HCT116 (cell line): ENCODE data around the gene MAST4. TPM values are rescaled to one million over a fixed set of nuclear protein-coding genes. Genes with fewer than 3 reads are reported as not detected.

Experiments used
- ATAC-seq: fragments of 200-7000 bp; cut with Tn5 transposase; 2 replicates; pipeline ENCODE4 v1.9.1; 2020; ENCODE audit warnings: mild to moderate bottlenecking, moderate library complexity
- BruUV-seq: library from RNA; stranded (reverse); fragments of 400-500 nt; replicated peaks from 2 replicates; lab custom pipeline; 2021; lab: Mats Ljungman, UMichigan
- CTCF ChIA-PET: fragments of 300-600 bp; sonication (Branson Sonifier 250); formaldehyde crosslinking; loops from one replicate; lab custom pipeline; 2021; ENCODE audit warnings: antibody characterized with exemption; lab: Charles Lee
- POLR2A ChIA-PET: fragments of 300-600, 350-600 bp; sonication (Branson Sonifier 250); formaldehyde crosslinking; loops from one replicate; lab custom pipeline; 2021; ENCODE audit warnings: antibody characterized with exemption; lab: Charles Lee
- RAD21 ChIA-PET, 2 experiments: fragments of 300-600 bp; sonication (Branson Sonifier 250); formaldehyde crosslinking; loops; one replicate each; lab custom pipeline; 2023; ENCODE audit warnings: low total read pairs in 2 of 2; ENCODE audit not compliant: uncharacterized antibody in 2 of 2, unreplicated experiment in 2 of 2, low non-redundant PET in 1 of 2; lab: Charles Lee
- DNase-seq: peaks from one replicate; pipeline ENCODE4 v3.0.0-alpha.2; 2010; ENCODE audit warnings: low read depth, low spot score
- H2AFZ ChIP-seq: fragments of 200-600 bp; shearing (Covaris generic), sonication (generic); 2 replicates; pipeline ENCODE4 v1.6.1; 2017; ENCODE audit warnings: low read depth, mixed run types, mixed read lengths, antibody characterized with exemption, low read length; ENCODE audit not compliant: poor library complexity, severe bottlenecking
- H3K27ac ChIP-seq: 2 replicates; pipeline ENCODE4 v1.5.1; 2012; ENCODE audit warnings: low read depth, low read length
- H3K27me3 ChIP-seq: fragments of 200-600 bp; sonication (generic); 2 replicates; pipeline ENCODE4 v1.6.1; 2016; ENCODE audit warnings: mixed run types, low read length, mixed read lengths; ENCODE audit not compliant: insufficient read depth
- H3K36me3 ChIP-seq, 2 experiments: fragments of 200-500 bp in 1 of 2; fragments of 200-600 bp in 1 of 2; sonication (Bioruptor generic) in 1 of 2; sonication (generic) in 1 of 2; 2 replicates each; pipeline versions ENCODE4 v1.5.1 to v1.6.1; 2014 to 2016; ENCODE audit warnings: low read length in 2 of 2, inconsistent platforms in 1 of 2, mixed read lengths in 1 of 2, mixed run types in 1 of 2; ENCODE audit not compliant: insufficient read depth in 2 of 2, control insufficient read depth in 1 of 2
- H3K4me1 ChIP-seq, 2 experiments: fragments of 200-600 bp in 1 of 2; sonication (generic) in 1 of 2; 2 replicates each; pipeline versions ENCODE4 v1.5.1 to v1.6.1; 2012 to 2017; ENCODE audit warnings: low read length in 2 of 2, inconsistent platforms in 1 of 2, mild to moderate bottlenecking in 1 of 2, mixed read lengths in 1 of 2, mixed run types in 1 of 2, moderate library complexity in 1 of 2; ENCODE audit not compliant: insufficient read depth in 2 of 2, control insufficient read depth in 1 of 2
- H3K4me2 ChIP-seq: fragments of 200-600 bp; sonication (generic); 2 replicates; pipeline ENCODE4 v1.6.1; 2017; ENCODE audit warnings: mixed run types, low read length, mixed read lengths
- H3K4me3 ChIP-seq, 2 experiments: fragments of 200-600 bp in 1 of 2; sonication (generic) in 1 of 2; replicated peaks in 1 of 2; 2 replicates each; pipeline ENCODE4 v1.5.1; 2011 to 2016; ENCODE audit warnings: low read length in 2 of 2, control low read depth in 1 of 2, low read depth in 1 of 2, mild to moderate bottlenecking in 1 of 2, mixed read lengths in 1 of 2, mixed run types in 1 of 2
- H3K79me2 ChIP-seq: fragments of 200-600 bp; sonication (generic); 2 replicates; pipeline ENCODE4 v1.6.1; 2017; ENCODE audit warnings: mild to moderate bottlenecking, mixed run types, low read length, moderate library complexity, mixed read lengths; ENCODE audit not compliant: insufficient read depth
- H3K9ac ChIP-seq: fragments of 200-600 bp; sonication (generic); 2 replicates; pipeline ENCODE4 v1.6.1; 2016; ENCODE audit warnings: low read length, mixed read lengths
- H3K9me2 ChIP-seq: fragments of 200-600 bp; sonication (generic), shearing (Covaris generic); 2 replicates; pipeline ENCODE4 v1.6.1; 2017; ENCODE audit warnings: mixed run types, mild to moderate bottlenecking, moderate library complexity; ENCODE audit not compliant: insufficient read depth
- H3K9me3 ChIP-seq, 2 experiments: fragments of 200-500 bp in 1 of 2; fragments of 200-600 bp in 1 of 2; sonication (Bioruptor generic) in 1 of 2; sonication (generic) in 1 of 2; 2 replicates each; pipeline ENCODE4 v1.6.1; 2014 to 2017; ENCODE audit warnings: low read length in 2 of 2, mixed read lengths in 2 of 2, inconsistent platforms in 1 of 2, low read depth in 1 of 2, mild to moderate bottlenecking in 1 of 2, mixed run types in 1 of 2, moderate library complexity in 1 of 2; ENCODE audit not compliant: control insufficient read depth in 1 of 2, insufficient read depth in 1 of 2
- H4K20me1 ChIP-seq: fragments of 200-600 bp; sonication (generic), shearing (Covaris generic); 2 replicates; pipeline ENCODE4 v1.6.1; 2017; ENCODE audit warnings: mixed run types, mild to moderate bottlenecking, moderate library complexity; ENCODE audit not compliant: insufficient read depth
- CBX3 ChIP-seq: IDR thresholded peaks from 2 replicates; pipeline ENCODE4 v1.6.1; 2012; ENCODE audit warnings: low read depth
- EZH2phosphoT487 ChIP-seq: fragments of 200-600 bp; IDR thresholded peaks from 2 replicates; pipeline ENCODE4 v1.6.1; 2018; ENCODE audit warnings: antibody characterized with exemption, borderline replicate concordance
- FOSL1 ChIP-seq: IDR thresholded peaks from 2 replicates; pipeline ENCODE4 v1.6.1; 2012; ENCODE audit warnings: low read depth
- POLR2A ChIP-seq: IDR thresholded peaks from 2 replicates; pipeline ENCODE4 v1.7.0; 2011; ENCODE audit warnings: borderline replicate concordance; ENCODE audit not compliant: insufficient read depth, insufficient read length; ENCODE audit errors: extremely low read depth
- POLR2AphosphoS5 ChIP-seq: IDR thresholded peaks from 2 replicates; pipeline ENCODE4 v1.6.1; 2011; ENCODE audit warnings: mild to moderate bottlenecking, low read depth, low read length, moderate library complexity
- RAD21 ChIP-seq: IDR thresholded peaks from 2 replicates; pipeline ENCODE4 v1.6.1; 2012; ENCODE audit warnings: low read depth, mild to moderate bottlenecking
- SIN3A ChIP-seq: IDR thresholded peaks from 2 replicates; pipeline ENCODE4 v1.6.1; 2012; ENCODE audit warnings: low read depth
- intact Hi-C: fragments of 100-400 bp; cut with micrococcal nuclease; formaldehyde crosslinking; loops from 2 replicates; pipeline ENCODE4 v1.10.0; 2022
- total RNA-seq: library from RNA; stranded (reverse); gene quantifications from one replicate; pipeline ENCODE4 v1.2.1, GENCODE V29; 2021; ENCODE audit not compliant: unreplicated experiment

The MAST4 gene
- total RNA-seq, 1 experiment from 2014 or later: 1.1 TPM

DNA sequence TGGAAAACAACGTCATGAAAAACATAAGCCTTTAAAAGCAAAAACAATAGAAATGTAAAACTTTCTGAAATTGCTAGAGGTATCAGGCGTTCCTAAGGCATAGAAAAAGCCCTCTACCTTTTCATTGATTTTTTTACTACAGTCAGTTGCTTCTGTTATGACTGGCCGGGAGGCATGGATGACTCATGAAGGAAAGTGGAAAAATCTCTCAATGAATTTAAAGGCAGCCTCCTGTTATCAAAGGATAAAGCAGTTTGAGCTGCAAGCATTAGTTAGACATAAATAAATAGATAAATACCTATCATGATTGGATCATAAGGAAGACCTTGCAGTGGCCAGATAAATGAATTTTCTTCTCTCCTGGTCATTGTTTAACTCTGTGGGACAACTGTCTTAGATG lies 281.6 kb downstream of the MAST4 start:
- Histone ChIP-seq H3K9ac (no peak overlapping the region), H3K4me3 (no peak overlapping the region), H3K9me2 (no peaks in the 10 kb centered on the region), H2AFZ (no peak overlapping the region), H3K36me3 (no peaks in the 10 kb centered on the region), H3K27me3 (peaks cover 9% of the 10 kb centered on the region; the same call in 1 of the 2 replicates), H3K4me2 (no peak overlapping the region), H4K20me1 (no peaks in the 10 kb centered on the region)
- intact Hi-C loops: no loop called here
- ATAC-seq: no peak
- TF ChIP-seq CBX3 (no peak), FOSL1 (peak; percentile 19; the same call in 1 of the 2 replicates)
- TF ChIP-seq, all 23 proteins: peak for 1
- Histone ChIP-seq H3K79me2 (no peaks in the 10 kb centered on the region), H3K9me3 (no peaks in the 10 kb centered on the region), H3K4me1 (no peaks in the 10 kb centered on the region), H3K27ac (no peak overlapping the region)
- BruUV-seq: no TSS peak
- RAD21 ChIA-PET: no interaction called here
- CTCF ChIA-PET: no interaction called here
- POLR2A ChIA-PET: no interaction called here
- no peak for DNase-seq

- H3K9ac ChIP-seq: no peak overlapping the region
- DNase-seq: no peak
- no peak overlapping the region for H3K27ac ChIP-seq
- H3K9me3 ChIP-seq: no peaks in the 10 kb centered on the region
- peaks cover 7% of the 10 kb centered on the region; the same call in 1 of the 2 replicates for H3K27me3 ChIP-seq
- no peaks in the 10 kb centered on the region for H3K36me3 ChIP-seq
- H3K4me2 ChIP-seq: no peak overlapping the region
- H3K4me3 ChIP-seq: no peak overlapping the region
- intact Hi-C loops: no loop called here
- H3K4me1 ChIP-seq: no peaks in the 10 kb centered on the region
- H4K20me1 ChIP-seq: no peaks in the 10 kb centered on the region
- no peaks in the 10 kb centered on the region for H3K79me2 ChIP-seq
- no peaks in the 10 kb centered on the region for H3K9me2 ChIP-seq
- POLR2A ChIA-PET: no interaction called here
- BruUV-seq: no TSS peak
- no peak overlapping the region for H2AFZ ChIP-seq
- no peak for ATAC-seq
- CTCF ChIA-PET: no interaction called here
- RAD21 ChIA-PET: no interaction called here
- TF ChIP-seq CBX3: no peak
- TF ChIP-seq EZH2phosphoT487: no peak
- no peak for TF ChIP-seq RAD21
- TF ChIP-seq POLR2AphosphoS5: no peak
- no peak for TF ChIP-seq SIN3A
- no peak for TF ChIP-seq POLR2A
Measured at GRCh38 chr5:66880401-66880800, 284.2 kb downstream of the MAST4 start.
